ENCODE results near the gene FSTL4. TPM values are rescaled to one million over a fixed set of nuclear protein-coding genes. Genes with fewer than 3 reads are reported as not detected.

The FSTL4 gene
- polyA plus RNA-seq, 1 donor from 2014 or later, result 0.57 TPM

GRCh38 chr5:133546500-133546899 is 65.8 kb downstream of the FSTL4 start:
- Histone ChIP-seq H3K79me2 (replicated peaks; ENCODE audit: insufficient read depth, low read length) (no peaks in the 10 kb centered on the region), H3K9ac (ENCODE audit: low read length) (no peak overlapping the region)
- TF ChIP-seq REST (IDR thresholded peaks at IDR 0.05; ENCODE audit: borderline replicate concordance), result no peak
- no peak for TF ChIP-seq POLR2AphosphoS5 (IDR thresholded peaks at IDR 0.05)
- no peak for TF ChIP-seq TAF1 (IDR thresholded peaks at IDR 0.05; ENCODE audit: low read depth)
- TF ChIP-seq CTCF (IDR thresholded peaks at IDR 0.05; ENCODE audit: poor library complexity, severe bottlenecking), result no peak
- TF ChIP-seq EP300 (conservative IDR thresholded peaks at IDR 0.05; ENCODE audit: poor library complexity, severe bottlenecking), result no peak

GRCh38 chr5:133544346-133544745 is 68.0 kb downstream of the FSTL4 start:
- no peak overlapping the region for H2AFZ ChIP-seq (ENCODE audit: low read depth, low read length)
- TF ChIP-seq EP300 (conservative IDR thresholded peaks at IDR 0.05; ENCODE audit: poor library complexity, severe bottlenecking), result no peak
- no peak for TF ChIP-seq POLR2AphosphoS5 (IDR thresholded peaks at IDR 0.05)
- no peak for TF ChIP-seq EZH2 (IDR thresholded peaks at IDR 0.05; ENCODE audit: borderline replicate concordance, insufficient read depth, low read length, poor library complexity, severe bottlenecking)
- TF ChIP-seq RAD21 (conservative IDR thresholded peaks at IDR 0.05), result no peak
- TF ChIP-seq SMC3 (conservative IDR thresholded peaks at IDR 0.05; ENCODE audit: poor library complexity), result no peak
- no peak for TF ChIP-seq CTCF (IDR thresholded peaks at IDR 0.05; ENCODE audit: poor library complexity, severe bottlenecking)
- no peak for TF ChIP-seq TAF1 (IDR thresholded peaks at IDR 0.05; ENCODE audit: low read depth)
- TF ChIP-seq MXI1 (conservative IDR thresholded peaks at IDR 0.05; ENCODE audit: poor library complexity, severe bottlenecking), result no peak
- TF ChIP-seq REST (IDR thresholded peaks at IDR 0.05; ENCODE audit: borderline replicate concordance), result no peak
- H3K36me3 ChIP-seq (ENCODE audit: insufficient read depth, low read length), result no peaks in the 10 kb centered on the region
- H3K4me3 ChIP-seq (ENCODE audit: low read length), result no peak overlapping the region
- no peaks in the 10 kb centered on the region for H3K9me2 ChIP-seq (ENCODE audit: insufficient read depth, low read length)
- H3K27ac ChIP-seq (ENCODE audit: low read length), result no peak overlapping the region
- no peaks in the 10 kb centered on the region for H4K20me1 ChIP-seq (ENCODE audit: insufficient read depth)
- H3K9ac ChIP-seq (ENCODE audit: low read length), result no peak overlapping the region
- no peaks in the 10 kb centered on the region for H3F3A ChIP-seq (ENCODE audit: insufficient read depth, low read length, poor library complexity, severe bottlenecking)
- H3K4me2 ChIP-seq (ENCODE audit: low read length), result no peak overlapping the region
- H3K79me2 ChIP-seq (replicated peaks; ENCODE audit: insufficient read depth, low read length), result no peaks in the 10 kb centered on the region
- no peaks in the 10 kb centered on the region for H3K9me3 ChIP-seq (ENCODE audit: low read length)
- no peaks in the 10 kb centered on the region for H3K27me3 ChIP-seq (ENCODE audit: insufficient read depth, low read depth, low read length)

More at GRCh38 chr5:133546500-133546899, 65.8 kb downstream of the FSTL4 start:
- no peak overlapping the region for H3K27ac ChIP-seq (ENCODE audit: low read length)
- H3K9me3 ChIP-seq (ENCODE audit: low read length), result no peaks in the 10 kb centered on the region
- no peaks in the 10 kb centered on the region for H3K9me2 ChIP-seq (ENCODE audit: insufficient read depth, low read length)
- H2AFZ ChIP-seq (ENCODE audit: low read depth, low read length), result no peak overlapping the region
- no peaks in the 10 kb centered on the region for H3K36me3 ChIP-seq (ENCODE audit: insufficient read depth, low read length)
- H4K20me1 ChIP-seq (ENCODE audit: insufficient read depth), result no peaks in the 10 kb centered on the region
- no peak overlapping the region for H3K4me3 ChIP-seq (ENCODE audit: low read length)
- no peaks in the 10 kb centered on the region for H3K27me3 ChIP-seq (ENCODE audit: insufficient read depth, low read depth, low read length)
- H3K4me2 ChIP-seq (ENCODE audit: low read length), result no peak overlapping the region
- H3F3A ChIP-seq (ENCODE audit: insufficient read depth, low read length, poor library complexity, severe bottlenecking), result no peaks in the 10 kb centered on the region

All from neural cell (in vitro differentiated cells).